H9 (cell line): ENCODE data around the gene IER5L. TPM values are rescaled to one million over a fixed set of nuclear protein-coding genes. Genes with fewer than 3 reads are reported as not detected.

Experiments used
- DNase-seq: peaks from one replicate; pipeline ENCODE4 v3.0.0-alpha.2; 2017
- H2AFZ ChIP-seq: one replicate; pipeline ENCODE4 v1.6.1; 2013; ENCODE audit warnings: mild to moderate bottlenecking, low read length, control low read depth, moderate library complexity
- H2AK5ac ChIP-seq: 2 replicates; pipeline ENCODE4 v1.6.1; 2013; ENCODE audit warnings: low read length, control low read depth, mixed read lengths; ENCODE audit not compliant: insufficient read length
- H2BK120ac ChIP-seq: one replicate; pipeline ENCODE4 v1.6.1; 2013; ENCODE audit warnings: low read depth, mild to moderate bottlenecking, low read length, control low read depth, inconsistent platforms; ENCODE audit not compliant: poor library complexity, severe bottlenecking
- H2BK12ac ChIP-seq: 2 replicates; pipeline ENCODE4 v1.6.1; 2013; ENCODE audit warnings: low read length, control low read depth, mixed read lengths, low read depth; ENCODE audit not compliant: insufficient read length
- H2BK15ac ChIP-seq: 2 replicates; pipeline ENCODE4 v1.6.1; 2013; ENCODE audit warnings: low read depth, low read length, control low read depth
- H2BK20ac ChIP-seq: one replicate; pipeline ENCODE4 v1.6.1; 2013; ENCODE audit warnings: low read depth, mild to moderate bottlenecking, low read length, control low read depth, inconsistent platforms; ENCODE audit not compliant: poor library complexity, severe bottlenecking
- H2BK5ac ChIP-seq: 2 replicates; pipeline ENCODE4 v1.6.1; 2013; ENCODE audit warnings: low read length, control low read depth, mixed read lengths; ENCODE audit not compliant: insufficient read length
- H3K14ac ChIP-seq: 2 replicates; pipeline ENCODE4 v1.6.1; 2013; ENCODE audit warnings: low read length, control low read depth; ENCODE audit not compliant: insufficient read depth
- H3K18ac ChIP-seq: 2 replicates; pipeline ENCODE4 v1.6.1; 2013; ENCODE audit warnings: low read depth, mild to moderate bottlenecking, mixed read lengths, low read length, control low read depth; ENCODE audit not compliant: insufficient read length
- H3K23ac ChIP-seq: 2 replicates; pipeline ENCODE4 v1.6.1; 2013; ENCODE audit warnings: low read length, control low read depth, mixed read lengths, low read depth; ENCODE audit not compliant: insufficient read length
- H3K23me2 ChIP-seq: 2 replicates; pipeline ENCODE4 v1.6.1; 2013; ENCODE audit warnings: low read depth, mild to moderate bottlenecking, mixed read lengths, low read length, control low read depth; ENCODE audit not compliant: insufficient read length, poor library complexity, severe bottlenecking
- H3K27ac ChIP-seq: 2 replicates; pipeline ENCODE4 v1.5.1; 2013; ENCODE audit warnings: low read length, control low read depth, mixed read lengths, low read depth; ENCODE audit not compliant: insufficient read length
- H3K27me3 ChIP-seq: 2 replicates; pipeline ENCODE4 v1.6.1; 2013; ENCODE audit warnings: low read length, control low read depth, inconsistent platforms; ENCODE audit not compliant: insufficient read depth
- H3K4ac ChIP-seq: 2 replicates; pipeline ENCODE4 v1.6.1; 2013; ENCODE audit warnings: low read depth, mild to moderate bottlenecking, control low read depth, inconsistent platforms, low read length, moderate library complexity
- H3K4me1 ChIP-seq: 2 replicates; pipeline ENCODE4 v1.6.1; 2013; ENCODE audit warnings: low read length, control low read depth, inconsistent platforms; ENCODE audit not compliant: insufficient read depth
- H3K4me2 ChIP-seq: 2 replicates; pipeline ENCODE4 v1.6.1; 2013; ENCODE audit warnings: low read length, control low read depth, mixed read lengths; ENCODE audit not compliant: insufficient read length, insufficient read depth
- H3K56ac ChIP-seq: 2 replicates; pipeline ENCODE4 v1.6.1; 2013; ENCODE audit warnings: low read depth, mild to moderate bottlenecking, mixed read lengths, low read length, control low read depth; ENCODE audit not compliant: insufficient read length
- H3K79me1 ChIP-seq: 2 replicates; pipeline ENCODE4 v1.6.1; 2013; ENCODE audit warnings: low read depth, mild to moderate bottlenecking, moderate library complexity, low read length, control low read depth, inconsistent platforms; ENCODE audit not compliant: insufficient read depth, poor library complexity, severe bottlenecking
- H3K79me2 ChIP-seq: 2 replicates; pipeline ENCODE4 v1.6.1; 2013; ENCODE audit warnings: low read length, control low read depth, inconsistent platforms; ENCODE audit not compliant: insufficient read depth
- H3K9ac ChIP-seq: 2 replicates; pipeline ENCODE4 v1.6.1; 2013; ENCODE audit warnings: low read length, control low read depth, mixed read lengths; ENCODE audit not compliant: insufficient read length; ENCODE audit errors: extremely low read depth
- H3K9me3 ChIP-seq: one replicate; pipeline ENCODE4 v1.6.1; 2013; ENCODE audit warnings: low read depth, low read length, inconsistent platforms; ENCODE audit not compliant: control insufficient read depth
- H3T11ph ChIP-seq: one replicate; pipeline ENCODE4 v1.6.1; 2013; ENCODE audit warnings: mild to moderate bottlenecking, low read length, control low read depth, inconsistent platforms
- H4K20me1 ChIP-seq: one replicate; pipeline ENCODE4 v1.6.1; 2013; ENCODE audit not compliant: control insufficient read depth, insufficient read length, insufficient read depth
- H4K5ac ChIP-seq: 2 replicates; pipeline ENCODE4 v1.6.1; 2013; ENCODE audit warnings: low read depth, mild to moderate bottlenecking, mixed read lengths, low read length, control low read depth; ENCODE audit not compliant: insufficient read length
- H4K8ac ChIP-seq: replicated peaks from 2 replicates; pipeline ENCODE4 v1.6.1; 2013; ENCODE audit warnings: low read length, control low read depth, mixed read lengths, low read depth; ENCODE audit not compliant: insufficient read length
- H4K91ac ChIP-seq: 2 replicates; pipeline ENCODE4 v1.6.1; 2013; ENCODE audit warnings: low read depth, mild to moderate bottlenecking, moderate library complexity, mixed read lengths, low read length, control low read depth; ENCODE audit not compliant: insufficient read length
- H3K27ac Mint-ChIP-seq, 3 experiments: 2 replicates in 2 of 3; 3 replicates in 1 of 3; pipeline ENCODE4 v1.8.0; 2020 to 2021; ENCODE audit warnings: mixed read lengths in 3 of 3, mild to moderate bottlenecking in 1 of 3, moderate library complexity in 1 of 3
- H3K27me3 Mint-ChIP-seq: 2 replicates; pipeline ENCODE4 v1.8.0; 2021; ENCODE audit warnings: low read depth, mild to moderate bottlenecking, moderate library complexity, mixed read lengths
- H3K36me3 Mint-ChIP-seq, 3 experiments: 2 replicates in 2 of 3; 3 replicates in 1 of 3; pipeline ENCODE4 v1.8.0; 2020 to 2021; ENCODE audit warnings: low read depth in 3 of 3, mixed read lengths in 3 of 3; ENCODE audit not compliant: insufficient read depth in 1 of 3
- H3K4me1 Mint-ChIP-seq, 2 experiments: 2 replicates each; pipeline ENCODE4 v1.8.0; 2020; ENCODE audit warnings: mixed read lengths in 2 of 2
- H3K4me3 Mint-ChIP-seq, 2 experiments: 2 replicates in 1 of 2; 3 replicates in 1 of 2; pipeline ENCODE4 v1.8.0; 2020 to 2021; ENCODE audit warnings: mild to moderate bottlenecking in 2 of 2, mixed read lengths in 2 of 2, moderate library complexity in 1 of 2
- H3K9me3 Mint-ChIP-seq, 2 experiments: 2 replicates in 1 of 2; 3 replicates in 1 of 2; pipeline ENCODE4 v1.8.0; 2020; ENCODE audit warnings: mild to moderate bottlenecking in 2 of 2, mixed read lengths in 2 of 2, moderate library complexity in 1 of 2
- CTCF ChIP-seq: fragments of 200-600 bp; sonication (generic); conservative IDR thresholded peaks from 3 replicates; pipeline ENCODE4 v1.8.0; 2021; ENCODE audit warnings: antibody characterized with exemption, mild to moderate bottlenecking
- WGBS: extraction: QIAGEN DNeasy Blood & Tissue Kit; methylation state at CpG from one replicate; pipeline ENCODE4 v1.1.7; 2013; ENCODE audit warnings: missing lambda C conversion rate, low lambda C conversion rate, mixed read lengths; ENCODE audit not compliant: insufficient read length; ENCODE audit errors: extremely low coverage; 5-methylcytosine and 5-hydroxymethylcytosine counted together
- total RNA-seq: library from RNA; stranded (reverse); gene quantifications from 2 replicates; pipeline ENCODE4 v1.2.1, GENCODE V29; 2021

The IER5L gene
- total RNA-seq, 1 experiment from 2014 or later: 1.0 TPM

- Mint-ChIP-seq H3K27me3 (peaks cover 46% of the 10 kb centered on the region), H3K4me1 (peaks cover 20 to 33% of the 10 kb centered on the region in 2 experiments), H3K4me3 (no peak overlapping the region), H3K27ac (no peak overlapping the region), H3K9me3 (no peaks in the 10 kb centered on the region), H3K36me3 (no peaks in the 10 kb centered on the region; a peak in 1 of 7 replicates)
- Histone ChIP-seq H3K79me2 (no peaks in the 10 kb centered on the region), H3K9me3 (no peaks in the 10 kb centered on the region), H3K23me2 (peaks cover 12% of the 10 kb centered on the region), H3K27me3 (peaks cover 12% of the 10 kb centered on the region), H2AFZ (no peak overlapping the region), H2BK120ac (no peak overlapping the region), H4K20me1 (no peaks in the 10 kb centered on the region), H3K4me1 (peaks cover 8% of the 10 kb centered on the region; the same call in 1 of the 2 replicates), H2AK5ac (no peak overlapping the region), H4K5ac (no peak overlapping the region), H2BK12ac (no peak overlapping the region), H3K79me1 (no peaks in the 10 kb centered on the region), H3T11ph (no peak overlapping the region), H2BK15ac (no peak overlapping the region), H3K14ac (no peak overlapping the region), H3K4me2 (no peak overlapping the region), H2BK20ac (no peak overlapping the region), H4K91ac (no peak overlapping the region), H3K4ac (no peak overlapping the region), H4K8ac (no peak overlapping the region), H3K18ac (no peak overlapping the region), H3K27ac (no peak overlapping the region), H3K56ac (no peak overlapping the region), H3K9ac (no peak overlapping the region), H3K23ac (no peak overlapping the region), H2BK5ac (no peak overlapping the region)
- WGBS: no CpG with 5 or more reads among the region's 6 CpGs
- no peak for TF ChIP-seq CTCF
- DNase-seq: no peak
Observed at GRCh38 chr9:129170229-129170628, 7.8 kb downstream of the IER5L start.
